Mammary epithelial cell (primary cell): ENCODE measurements around the gene NLN.

Source experiments
- CTCF ChIP-seq, 2 donors: IDR thresholded peaks in 1 of 2; conservative IDR thresholded peaks in 1 of 2; 2 replicates each; pipeline ENCODE4 v1.5.1; 2011 to 2012; ENCODE audit warnings: inconsistent platforms in 2 of 2, low read length in 2 of 2, mild to moderate bottlenecking in 2 of 2, control low read depth in 1 of 2, low read depth in 1 of 2; ENCODE audit not compliant: insufficient read depth in 1 of 2; ENCODE audit errors: extremely low read depth in 1 of 2
- EZH2 ChIP-seq: IDR thresholded peaks from 2 replicates; pipeline ENCODE4 v1.6.1; 2012; ENCODE audit warnings: low read length, inconsistent platforms, borderline replicate concordance

- TF ChIP-seq CTCF (conservative IDR thresholded peaks at IDR 0.05 in 1 of 2, IDR thresholded peaks at IDR 0.05 in 1 of 2; ENCODE audit: extremely low read depth in 1 of 2, insufficient read depth in 1 of 2, low read depth in 1 of 2, low read length in 2 of 2) (no peak), EZH2 (no peak)
Observed at GRCh38 chr5:65695896-65696295, 26.1 kb upstream of the NLN start.
